Mucosa of stomach (tissue), 1 donor: ENCODE results near the gene MYO1H.
"Not testable (repeated sequence)": the region's sequence is repeated elsewhere in the genome, so short reads cannot be mapped to it uniquely, and the experiment has no call there.

Source experiments
- H3K27me3 ChIP-seq: one replicate; pipeline ENCODE4 v1.7.0; 2013; ENCODE audit warnings: mild to moderate bottlenecking, low read length; ENCODE audit not compliant: control insufficient read depth, insufficient read depth
- H3K36me3 ChIP-seq: one replicate; pipeline ENCODE4 v1.7.0; 2013; ENCODE audit warnings: low read length; ENCODE audit not compliant: control insufficient read depth, insufficient read depth
- H3K4me1 ChIP-seq: one replicate; pipeline ENCODE4 v1.7.0; 2013; ENCODE audit warnings: mild to moderate bottlenecking, low read length; ENCODE audit not compliant: control insufficient read depth, insufficient read depth
- H3K4me3 ChIP-seq: one replicate; pipeline ENCODE4 v1.7.0; 2013; ENCODE audit warnings: low read length
- H3K9ac ChIP-seq: one replicate; pipeline ENCODE4 v1.7.0; 2013; ENCODE audit warnings: mild to moderate bottlenecking, low read length, moderate library complexity
- H3K9me3 ChIP-seq: one replicate; pipeline ENCODE4 v1.7.0; 2013; ENCODE audit warnings: mild to moderate bottlenecking, low read length, moderate library complexity; ENCODE audit not compliant: control insufficient read depth
- donor health status: Pancreatic carcinoma.

The MYO1H gene

GRCh38 chr12:109389146-109389545 lies 41.4 kb downstream of the MYO1H start:
- H3K9me3 ChIP-seq = no peaks in the 10 kb centered on the region
- no peaks in the 10 kb centered on the region for H3K27me3 ChIP-seq
- H3K4me1 ChIP-seq = no peaks in the 10 kb centered on the region
- H3K36me3 ChIP-seq = no peaks in the 10 kb centered on the region
- H3K4me3 ChIP-seq = no peak overlapping the region
- no peak overlapping the region for H3K9ac ChIP-seq

- no peak overlapping the region for H3K4me3 ChIP-seq
- H3K9me3 ChIP-seq = no peaks in the 10 kb centered on the region
- H3K27me3 ChIP-seq = no peaks in the 10 kb centered on the region
- H3K9ac ChIP-seq = no peak overlapping the region
- H3K36me3 ChIP-seq = no peaks in the 10 kb centered on the region
- H3K4me1 ChIP-seq = no peaks in the 10 kb centered on the region
These were observed 46.0 kb downstream of the MYO1H start for GRCh38 chr12:109393437-109394345.

GRCh38 chr12:109394891-109395290 lies 47.2 kb downstream of the MYO1H start:
- no peaks in the 10 kb centered on the region for H3K9me3 ChIP-seq
- no peak overlapping the region for H3K4me3 ChIP-seq
- no peaks in the 10 kb centered on the region for H3K27me3 ChIP-seq
- H3K9ac ChIP-seq = no peak overlapping the region
- H3K36me3 ChIP-seq = no peaks in the 10 kb centered on the region
- H3K4me1 ChIP-seq = no peaks in the 10 kb centered on the region

- H3K27me3 ChIP-seq, H3K4me1 ChIP-seq, H3K9me3 ChIP-seq, H3K4me3 ChIP-seq, H3K36me3 ChIP-seq, H3K9ac ChIP-seq: not testable (repeated sequence)
These were observed 57.1 kb downstream of the MYO1H start for GRCh38 chr12:109404841-109405240.

GRCh38 chr12:109406147-109406546 lies 58.4 kb downstream of the MYO1H start:
- not testable (repeated sequence) for H3K4me3 ChIP-seq, H3K9ac ChIP-seq, H3K4me1 ChIP-seq, H3K36me3 ChIP-seq, H3K27me3 ChIP-seq, H3K9me3 ChIP-seq

- H3K36me3 ChIP-seq = no peaks in the 10 kb centered on the region
- peaks cover 5% of the 10 kb centered on the region for H3K27me3 ChIP-seq
- H3K9me3 ChIP-seq = no peaks in the 10 kb centered on the region
- no peaks in the 10 kb centered on the region for H3K4me1 ChIP-seq
- H3K4me3 ChIP-seq = no peak overlapping the region
- no peak overlapping the region for H3K9ac ChIP-seq
These were observed 71.3 kb downstream of the MYO1H start for GRCh38 chr12:109418848-109419480.

- Histone ChIP-seq H3K4me3 (no peak overlapping the region), H3K4me1 (no peaks in the 10 kb centered on the region), H3K9ac (no peak overlapping the region), H3K9me3 (no peaks in the 10 kb centered on the region), H3K36me3 (no peaks in the 10 kb centered on the region), H3K27me3 (peaks cover 5% of the 10 kb centered on the region)
These were observed 73.8 kb downstream of the MYO1H start for GRCh38 chr12:109421355-109422087.

- Histone ChIP-seq H3K36me3 (no peaks in the 10 kb centered on the region), H3K9me3 (no peaks in the 10 kb centered on the region), H3K4me3 (no peak overlapping the region), H3K4me1 (no peaks in the 10 kb centered on the region), H3K9ac (no peak overlapping the region), H3K27me3 (peaks cover 5% of the 10 kb centered on the region)
These were observed 74.6 kb downstream of the MYO1H start for GRCh38 chr12:109422251-109422650.

GRCh38 chr12:109423392-109423791 lies 75.7 kb downstream of the MYO1H start:
- Histone ChIP-seq H3K9ac (no peak overlapping the region), H3K27me3 (peaks cover 5% of the 10 kb centered on the region), H3K4me1 (no peaks in the 10 kb centered on the region), H3K9me3 (no peaks in the 10 kb centered on the region), H3K4me3 (no peak overlapping the region), H3K36me3 (no peaks in the 10 kb centered on the region)

- Histone ChIP-seq H3K9ac (no peak overlapping the region), H3K27me3 (no peaks in the 10 kb centered on the region), H3K4me3 (no peak overlapping the region), H3K9me3 (no peaks in the 10 kb centered on the region), H3K36me3 (no peaks in the 10 kb centered on the region), H3K4me1 (no peaks in the 10 kb centered on the region)
These were observed 80.4 kb downstream of the MYO1H start for GRCh38 chr12:109428037-109428629.

GRCh38 chr12:109428804-109429203 lies 81.1 kb downstream of the MYO1H start:
- not testable (repeated sequence) for H3K27me3 ChIP-seq, H3K36me3 ChIP-seq, H3K4me3 ChIP-seq, H3K4me1 ChIP-seq, H3K9me3 ChIP-seq, H3K9ac ChIP-seq

GRCh38 chr12:109430244-109430643 lies 82.5 kb downstream of the MYO1H start:
- Histone ChIP-seq H3K4me1 (no peaks in the 10 kb centered on the region), H3K27me3 (no peaks in the 10 kb centered on the region), H3K9ac (no peak overlapping the region), H3K9me3 (no peaks in the 10 kb centered on the region), H3K36me3 (no peaks in the 10 kb centered on the region), H3K4me3 (no peak overlapping the region)
